Stimulated activated CD4-positive, alpha-beta T cell treated with anti-CD3 and anti-CD28 coated beads, Interleukin-1b, Interleukin-23, amount 100 ng/mL, for 1 hour (primary cell): ENCODE results near the gene C21orf91.

ENCODE experiments used
- DNase-seq, 2 donors: peaks; one replicate each; pipeline ENCODE4 v3.0.0-alpha.2; 2020; ENCODE audit warnings: low read depth in 2 of 2

The C21orf91 gene

DNA sequence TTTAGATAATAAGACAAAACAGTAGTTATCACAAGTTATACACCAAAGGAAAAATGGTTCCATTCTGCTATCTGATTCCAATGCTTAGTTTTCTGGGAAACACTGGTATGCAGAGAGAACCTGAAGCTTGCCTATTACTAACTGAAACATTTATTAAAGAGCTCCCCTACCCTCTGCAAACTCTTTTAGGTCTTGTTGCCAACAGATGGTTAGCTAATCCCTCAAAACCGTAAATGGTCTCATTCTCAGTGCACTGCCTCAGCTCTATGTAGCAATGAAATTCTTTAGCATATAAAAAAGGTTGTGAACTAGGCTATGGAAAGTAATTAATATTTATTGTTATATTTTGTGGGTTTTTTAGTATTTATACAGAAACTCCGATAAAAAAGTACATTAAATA, 20.4 kb downstream of the C21orf91 start:
- no peak for DNase-seq

DNA sequence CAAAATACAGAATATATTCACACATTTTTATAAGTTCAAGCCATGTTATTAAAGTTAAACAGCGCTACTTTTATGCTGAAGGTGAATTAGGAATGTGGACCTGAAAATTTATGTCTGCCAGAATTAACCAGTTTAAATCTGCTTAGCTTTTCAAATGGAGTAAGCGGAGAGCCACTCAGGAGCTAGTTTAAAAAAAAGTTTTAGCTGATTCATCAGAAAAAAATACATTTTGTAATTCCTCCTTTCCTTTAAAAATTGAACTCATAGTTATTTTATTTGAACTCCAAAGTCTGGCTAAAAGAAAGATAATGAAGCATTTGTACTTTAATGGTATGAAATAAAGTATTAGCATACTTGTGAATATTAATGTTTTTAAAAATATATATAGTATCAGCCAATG, 21.2 kb downstream of the C21orf91 start:
- DNase-seq, result no peak

DNA sequence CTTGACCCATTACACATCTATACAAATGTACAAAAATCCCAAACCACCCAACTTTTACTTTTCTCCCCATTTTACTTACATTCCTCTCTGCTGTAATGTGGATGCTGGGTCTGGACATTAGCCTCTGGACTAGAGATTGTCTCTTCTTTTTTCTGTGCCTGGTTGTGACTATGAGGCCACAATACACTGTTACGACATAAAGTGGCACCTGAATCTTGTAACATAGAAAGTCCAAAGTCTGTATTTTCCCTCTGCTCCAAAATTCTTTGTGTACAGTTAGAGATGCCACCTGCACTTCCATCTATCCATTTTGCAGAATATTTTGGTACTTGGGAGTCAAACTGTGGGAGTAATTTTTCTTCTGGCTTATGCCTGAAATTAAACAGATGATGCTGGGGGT, 22.7 kb downstream of the C21orf91 start:
- no peak for DNase-seq

- no peak for DNase-seq
Observed at GRCh38 chr21:17796037-17796403, 23.1 kb downstream of the C21orf91 start.

GRCh38 chr21:17795146-17796036, 23.8 kb downstream of the C21orf91 start:
- no peak for DNase-seq

GRCh38 chr21:17794518-17795145, 24.5 kb downstream of the C21orf91 start:
- no peak for DNase-seq

DNA sequence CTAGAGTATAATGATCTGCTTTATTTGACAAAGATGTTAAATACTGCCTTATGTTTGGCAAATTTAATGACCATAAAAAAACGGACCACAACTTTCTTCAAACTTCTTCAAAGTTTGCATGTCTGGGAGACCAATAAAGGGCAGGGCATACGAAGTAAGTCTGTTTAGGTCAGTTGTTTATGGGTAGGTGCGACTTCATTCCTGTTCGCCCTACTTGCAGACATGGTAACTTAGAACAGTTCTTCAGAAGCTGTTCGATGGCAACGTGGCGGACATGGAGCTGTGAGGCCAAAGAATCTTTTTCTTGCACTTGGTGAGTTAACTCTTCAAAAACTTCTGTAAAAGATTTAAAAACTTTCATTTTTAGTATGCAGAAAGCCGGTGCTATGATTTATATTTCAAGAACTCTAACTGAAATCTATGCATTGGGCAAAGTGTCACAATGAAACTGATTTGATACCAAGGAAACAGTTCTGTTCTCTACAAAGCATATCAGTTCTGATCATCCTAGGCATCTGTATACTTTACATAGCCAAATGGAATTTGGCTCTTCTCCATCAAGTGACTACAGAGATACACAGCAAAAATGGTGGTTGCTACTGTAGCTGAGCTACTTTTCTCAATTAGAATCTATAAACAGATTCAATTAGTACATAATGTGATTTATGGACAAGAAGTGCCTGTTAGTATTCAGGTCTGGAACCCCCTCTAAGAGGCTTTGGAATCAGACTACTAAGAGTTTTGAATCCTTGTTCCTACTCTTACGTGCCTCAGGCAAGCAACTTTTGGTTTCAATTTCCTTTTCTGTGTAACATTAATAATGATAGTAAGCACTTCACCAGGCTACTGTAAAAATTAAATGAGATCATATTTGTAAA, 25.7 kb downstream of the C21orf91 start:
- no peak for DNase-seq

DNA sequence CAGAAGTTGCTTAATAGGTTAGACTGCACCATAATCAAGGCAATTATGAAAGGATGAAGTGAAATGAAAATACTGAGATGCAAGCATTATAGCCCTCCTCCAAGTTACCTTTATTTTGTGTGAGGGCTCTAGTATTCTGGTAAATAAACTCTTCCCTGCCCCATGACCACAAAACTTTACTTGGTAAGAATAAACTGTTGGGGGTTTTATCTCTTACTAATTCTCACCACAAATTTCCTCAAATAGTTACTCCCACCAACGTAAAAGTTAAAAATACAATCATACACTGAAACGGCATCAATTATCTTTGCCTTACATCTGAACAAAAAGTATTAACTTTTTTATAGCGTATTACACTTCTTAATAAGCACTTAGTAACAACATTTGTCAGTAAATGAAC, 29.5 kb downstream of the C21orf91 start:
- no peak for DNase-seq

- no peak for DNase-seq
Observed at GRCh38 chr21:17789069-17789468, 30.1 kb downstream of the C21orf91 start.

DNA sequence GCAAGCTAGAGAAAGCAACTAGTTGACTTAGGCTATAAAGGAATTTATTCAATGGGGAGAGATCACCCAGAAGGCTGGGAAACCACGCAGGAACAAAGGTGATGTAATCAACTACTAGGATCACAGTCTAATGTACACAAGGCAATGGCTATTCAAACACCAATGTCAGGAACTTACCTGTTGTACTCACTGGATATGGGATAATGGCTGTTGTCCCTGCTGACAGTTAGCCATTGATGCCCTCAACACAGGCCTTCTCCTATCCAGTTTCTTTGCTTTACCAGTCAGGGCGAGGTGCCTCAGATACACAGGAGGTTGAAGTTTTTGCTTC, 32.3 kb downstream of the C21orf91 start:
- no peak for DNase-seq

- DNase-seq, result no peak
Observed at GRCh38 chr21:17786071-17786850, 32.9 kb downstream of the C21orf91 start.

GRCh38 chr21:17785403-17785788, 33.8 kb downstream of the C21orf91 start:
- DNase-seq, result no peak

- no peak for DNase-seq
Observed at GRCh38 chr21:17784604-17785402, 34.4 kb downstream of the C21orf91 start.

DNA sequence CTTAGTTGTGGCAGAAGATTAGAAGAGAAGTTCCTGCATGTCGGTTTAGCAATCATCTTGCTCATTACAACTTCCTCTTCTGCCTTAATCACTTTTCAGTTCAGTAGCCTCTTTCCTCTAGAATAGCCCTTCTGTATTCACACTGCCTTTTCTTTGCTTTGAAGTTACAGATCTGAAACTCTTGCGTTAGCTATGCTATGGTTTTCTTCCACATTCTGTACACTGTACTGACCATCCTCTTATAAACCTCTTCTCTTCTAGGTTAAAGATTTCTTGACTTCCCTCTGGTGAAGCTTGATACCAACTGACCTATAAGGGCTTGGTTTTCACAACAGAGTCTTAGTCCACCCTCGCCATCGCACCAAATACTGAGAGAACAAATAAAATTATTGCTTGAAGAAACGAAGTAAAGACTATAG, 35.0 kb downstream of the C21orf91 start:
- DNase-seq, result no peak

DNA sequence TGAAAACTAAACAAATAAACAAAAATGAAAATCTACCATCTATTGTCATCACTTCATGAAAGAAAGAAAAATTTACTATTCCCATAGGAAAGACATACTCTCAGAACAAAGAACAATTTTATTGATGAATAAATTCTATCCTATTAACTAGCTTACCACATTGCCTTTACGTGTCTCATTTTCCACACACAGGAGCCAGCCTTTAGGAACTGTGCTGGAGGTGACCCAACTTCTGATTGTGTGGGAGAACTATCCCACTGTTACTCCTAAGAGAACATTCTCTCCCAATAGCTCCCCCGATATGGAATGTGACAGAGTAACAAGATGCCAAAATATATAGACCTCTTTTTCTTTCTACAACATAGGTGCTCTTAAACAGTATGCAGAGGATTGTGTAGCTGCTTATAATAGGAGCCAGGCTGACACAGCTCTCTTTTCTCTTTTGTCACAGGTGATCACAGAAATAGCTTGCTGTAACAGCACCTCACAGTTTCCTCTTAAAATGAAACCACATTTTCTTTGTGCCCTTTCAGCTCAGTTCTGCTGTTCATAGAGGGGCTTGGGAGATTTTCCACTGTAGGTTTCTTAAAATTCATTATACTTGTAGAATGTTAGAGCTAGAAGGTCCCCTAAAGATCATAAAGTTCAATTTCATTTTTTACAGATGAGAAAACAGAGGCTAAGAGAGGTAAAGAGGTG, 35.5 kb downstream of the C21orf91 start:
- DNase-seq, result no peak

- no peak for DNase-seq
Observed at GRCh38 chr21:17783003-17783402, 36.2 kb downstream of the C21orf91 start.

DNA sequence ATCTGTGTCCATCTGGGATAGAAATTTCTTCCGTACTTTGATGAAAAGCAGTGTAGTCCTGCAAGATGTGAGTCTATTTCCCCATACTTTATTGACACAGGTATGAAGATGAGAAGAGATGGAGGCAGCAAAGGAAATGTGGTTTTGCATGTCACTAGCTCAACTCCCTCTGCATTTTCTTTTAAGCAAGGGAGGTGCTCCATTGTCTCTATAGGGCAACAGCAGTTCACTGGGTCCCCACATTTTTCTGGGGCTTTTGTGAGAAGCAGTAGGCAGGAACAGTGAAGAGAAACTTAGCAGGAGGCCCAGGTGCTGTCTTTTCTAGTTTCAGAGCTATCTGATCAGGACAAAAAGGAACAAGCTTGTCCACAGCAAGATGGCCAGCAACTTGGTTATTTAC, 37.1 kb downstream of the C21orf91 start:
- no peak for DNase-seq

GRCh38 chr21:17781524-17781923, 37.6 kb downstream of the C21orf91 start:
- no peak for DNase-seq

GRCh38 chr21:17780539-17780938, 38.6 kb downstream of the C21orf91 start:
- no peak for DNase-seq

DNA sequence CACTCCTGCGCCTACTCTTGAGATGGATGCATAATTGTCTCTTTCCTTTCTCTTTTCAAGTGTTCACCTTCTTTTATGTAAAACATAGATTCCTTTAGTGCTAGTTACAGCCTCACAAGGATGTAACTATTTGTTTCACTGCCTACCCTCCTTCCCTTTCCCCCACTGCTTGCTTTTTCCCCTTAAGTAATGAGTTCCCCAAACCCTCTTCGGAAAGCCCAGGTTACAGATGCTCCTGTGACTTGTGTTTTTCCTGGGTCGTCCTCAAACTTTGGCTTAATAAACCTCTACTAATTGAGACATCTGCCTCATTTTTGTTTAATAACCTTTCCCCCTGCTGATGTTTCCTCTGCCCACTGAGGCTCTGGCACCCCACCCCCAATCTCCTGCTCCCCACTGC, 39.2 kb downstream of the C21orf91 start:
- DNase-seq, result no peak
